ENCODE results near the gene ALG2. TPM values are rescaled to one million over a fixed set of nuclear protein-coding genes. Genes with fewer than 3 reads are reported as not detected.
"Not testable (repeated sequence)": the region's sequence is repeated elsewhere in the genome, so short reads cannot be mapped to it uniquely, and the experiment has no call there.

ALG2 gene
- total RNA-seq, 2 experiments from 2014 or later, result 26.5 to 35.2 TPM

GRCh38 chr9:99197124-99197630 lies 24.6 kb downstream of the ALG2 start:
- intact Hi-C loops (cut with micrococcal nuclease; ENCODE audit: unreplicated experiment), result no loop called here
- no peak overlapping the region for H3K27ac ChIP-seq (ENCODE audit: low read depth, low read length, poor library complexity, severe bottlenecking)
- BruUV-seq (replicated peaks), result no TSS peak
- no peak overlapping the region for H3K4me3 ChIP-seq (ENCODE audit: low read depth, low read length, poor library complexity, severe bottlenecking)
- no peak overlapping the region for H2AFZ ChIP-seq (ENCODE audit: low read length)
- no peaks in the 10 kb centered on the region for H3K9me2 ChIP-seq (ENCODE audit: insufficient read depth, low read length)
- H3K9me3 ChIP-seq (ENCODE audit: low read length), result no peaks in the 10 kb centered on the region
- H4K20me1 ChIP-seq (ENCODE audit: insufficient read depth, low read length), result no peaks in the 10 kb centered on the region
- no peaks in the 10 kb centered on the region for H3K4me1 ChIP-seq (ENCODE audit: insufficient read depth, low read length, poor library complexity, severe bottlenecking)
- ChIA-PET POLR2A (interaction anchor here (0.8 to 1.3 kb wide), 6 partner anchors 8 to 163 kb away, joined by 3 to 5 read pairs (median 3); no protein-coding TSS in a partner anchor), CTCF (ENCODE audit: unreplicated experiment) (no interaction called here)
- DNase-seq (ENCODE audit: low spot score), result no peak
- TF ChIP-seq EZH2phosphoT487 (IDR thresholded peaks at IDR 0.05; ENCODE audit: borderline replicate concordance, low read depth, low read length), result no peak
- TF ChIP-seq, protein P1, sequence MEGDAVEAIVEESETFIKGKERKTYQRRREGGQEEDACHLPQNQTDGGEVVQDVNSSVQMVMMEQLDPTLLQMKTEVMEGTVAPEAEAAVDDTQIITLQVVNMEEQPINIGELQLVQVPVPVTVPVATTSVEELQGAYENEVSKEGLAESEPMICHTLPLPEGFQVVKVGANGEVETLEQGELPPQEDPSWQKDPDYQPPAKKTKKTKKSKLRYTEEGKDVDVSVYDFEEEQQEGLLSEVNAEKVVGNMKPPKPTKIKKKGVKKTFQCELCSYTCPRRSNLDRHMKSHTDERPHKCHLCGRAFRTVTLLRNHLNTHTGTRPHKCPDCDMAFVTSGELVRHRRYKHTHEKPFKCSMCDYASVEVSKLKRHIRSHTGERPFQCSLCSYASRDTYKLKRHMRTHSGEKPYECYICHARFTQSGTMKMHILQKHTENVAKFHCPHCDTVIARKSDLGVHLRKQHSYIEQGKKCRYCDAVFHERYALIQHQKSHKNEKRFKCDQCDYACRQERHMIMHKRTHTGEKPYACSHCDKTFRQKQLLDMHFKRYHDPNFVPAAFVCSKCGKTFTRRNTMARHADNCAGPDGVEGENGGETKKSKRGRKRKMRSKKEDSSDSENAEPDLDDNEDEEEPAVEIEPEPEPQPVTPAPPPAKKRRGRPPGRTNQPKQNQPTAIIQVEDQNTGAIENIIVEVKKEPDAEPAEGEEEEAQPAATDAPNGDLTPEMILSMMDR (conservative IDR thresholded peaks at IDR 0.05; ENCODE audit: low read length), result no peak
- H3K36me3 ChIP-seq (ENCODE audit: insufficient read depth, low read length), result no peaks in the 10 kb centered on the region
- no peaks in the 10 kb centered on the region for H3K79me2 ChIP-seq (ENCODE audit: insufficient read depth, low read depth, low read length)
- no peak overlapping the region for H3K4me2 ChIP-seq (ENCODE audit: low read length)

DNA sequence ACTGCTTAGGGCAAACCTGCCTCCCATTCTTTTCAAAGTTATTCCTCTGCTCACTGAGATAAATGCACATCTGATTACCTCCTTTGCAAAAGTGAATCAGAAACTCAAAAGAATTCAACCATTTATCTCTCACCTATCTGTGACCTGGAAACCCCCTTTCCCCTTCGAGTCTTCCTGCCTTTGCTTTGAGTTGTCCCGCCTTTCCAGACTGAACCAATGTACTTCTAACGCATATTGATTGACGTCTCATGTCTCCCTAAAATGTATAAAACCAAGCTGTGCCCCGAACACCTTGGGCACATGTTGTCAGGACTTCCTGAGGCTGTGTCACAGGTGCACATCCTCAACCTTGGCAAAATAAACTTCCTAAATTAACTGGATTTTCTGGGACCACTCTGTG lies 25.3 kb downstream of the ALG2 start:
- H3K36me3 ChIP-seq (ENCODE audit: insufficient read depth, low read length); H3K4me1 ChIP-seq (ENCODE audit: insufficient read depth, low read length, poor library complexity, severe bottlenecking); H3K79me2 ChIP-seq (ENCODE audit: insufficient read depth, low read depth, low read length); CTCF ChIA-PET (ENCODE audit: unreplicated experiment); intact Hi-C loops (cut with micrococcal nuclease; ENCODE audit: unreplicated experiment); H2AFZ ChIP-seq (ENCODE audit: low read length); H3K4me2 ChIP-seq (ENCODE audit: low read length); H4K20me1 ChIP-seq (ENCODE audit: insufficient read depth, low read length); H3K9me2 ChIP-seq (ENCODE audit: insufficient read depth, low read length); H3K27ac ChIP-seq (ENCODE audit: low read depth, low read length, poor library complexity, severe bottlenecking); DNase-seq (ENCODE audit: low spot score); H3K4me3 ChIP-seq (ENCODE audit: low read depth, low read length, poor library complexity, severe bottlenecking); BruUV-seq (replicated peaks); H3K9me3 ChIP-seq (ENCODE audit: low read length): not testable (repeated sequence)
- POLR2A ChIA-PET, result interaction anchor here (0.8 to 1.3 kb wide), 4 partner anchors 9 to 164 kb away, joined by 3 to 5 read pairs (median 3); no protein-coding TSS in a partner anchor

GRCh38 chr9:99193466-99193821 lies 28.3 kb downstream of the ALG2 start:
- no peaks in the 10 kb centered on the region for H3K4me1 ChIP-seq (ENCODE audit: insufficient read depth, low read length, poor library complexity, severe bottlenecking)
- no peak for DNase-seq (ENCODE audit: low spot score)
- no peaks in the 10 kb centered on the region for H3K9me2 ChIP-seq (ENCODE audit: insufficient read depth, low read length)
- ChIA-PET CTCF (ENCODE audit: unreplicated experiment) (no interaction called here), POLR2A (interaction anchor here (1.0 to 1.6 kb wide), 3 partner anchors 9 to 41 kb away, joined by 3 to 4 read pairs (median 3); partner anchors contain the start of genes ALG2 and SEC61B)
- BruUV-seq (replicated peaks), result no TSS peak
- H4K20me1 ChIP-seq (ENCODE audit: insufficient read depth, low read length), result no peaks in the 10 kb centered on the region
- H3K4me3 ChIP-seq (ENCODE audit: low read depth, low read length, poor library complexity, severe bottlenecking), result no peak overlapping the region
- H3K27ac ChIP-seq (ENCODE audit: low read depth, low read length, poor library complexity, severe bottlenecking), result no peak overlapping the region
- no peaks in the 10 kb centered on the region for H3K36me3 ChIP-seq (ENCODE audit: insufficient read depth, low read length)
- H2AFZ ChIP-seq (ENCODE audit: low read length), result no peak overlapping the region
- no peaks in the 10 kb centered on the region for H3K9me3 ChIP-seq (ENCODE audit: low read length)
- intact Hi-C loops (cut with micrococcal nuclease; ENCODE audit: unreplicated experiment), result no loop called here
- no peak for TF ChIP-seq EZH2phosphoT487 (IDR thresholded peaks at IDR 0.05; ENCODE audit: borderline replicate concordance, low read depth, low read length)
- TF ChIP-seq, protein P1 (conservative IDR thresholded peaks at IDR 0.05; ENCODE audit: low read length), result 0 out of 2 replicates have a peak, but pooled peaks have one; percentile 21
- no peaks in the 10 kb centered on the region for H3K79me2 ChIP-seq (ENCODE audit: insufficient read depth, low read depth, low read length)
- no peak overlapping the region for H3K4me2 ChIP-seq (ENCODE audit: low read length)
